ENCODE measurements around the gene CNKSR3. TPM values are rescaled to one million over a fixed set of nuclear protein-coding genes. Genes with fewer than 3 reads are reported as not detected.

The CNKSR3 gene
- total RNA-seq = 1 to 10 TPM; 5.9 to 8.0 TPM
- polyA plus RNA-seq (2013, experiment 1 of 2) = 14.3 TPM
- polyA plus RNA-seq (2013, experiment 2 of 2) = 10.2 TPM
- long read RNA-seq, experiment 1, partial matches to known transcripts = 0 of 2 reads
- long read RNA-seq, experiment 1, other reads (novel, unspliced or antisense) = 2 of 2 reads
- long read RNA-seq, experiment 2, full-length matches to known transcripts = 17 of 20 reads
- long read RNA-seq, experiment 2, partial matches to known transcripts = 0 of 20 reads
- long read RNA-seq, experiment 2, other reads (novel, unspliced or antisense) = 3 of 20 reads
- long read RNA-seq, experiment 3, partial matches to known transcripts = 0 of 1 reads
- long read RNA-seq, experiment 3, other reads (novel, unspliced or antisense) = 1 of 1 reads
- long read RNA-seq, experiment 4 = 0 reads

DNA sequence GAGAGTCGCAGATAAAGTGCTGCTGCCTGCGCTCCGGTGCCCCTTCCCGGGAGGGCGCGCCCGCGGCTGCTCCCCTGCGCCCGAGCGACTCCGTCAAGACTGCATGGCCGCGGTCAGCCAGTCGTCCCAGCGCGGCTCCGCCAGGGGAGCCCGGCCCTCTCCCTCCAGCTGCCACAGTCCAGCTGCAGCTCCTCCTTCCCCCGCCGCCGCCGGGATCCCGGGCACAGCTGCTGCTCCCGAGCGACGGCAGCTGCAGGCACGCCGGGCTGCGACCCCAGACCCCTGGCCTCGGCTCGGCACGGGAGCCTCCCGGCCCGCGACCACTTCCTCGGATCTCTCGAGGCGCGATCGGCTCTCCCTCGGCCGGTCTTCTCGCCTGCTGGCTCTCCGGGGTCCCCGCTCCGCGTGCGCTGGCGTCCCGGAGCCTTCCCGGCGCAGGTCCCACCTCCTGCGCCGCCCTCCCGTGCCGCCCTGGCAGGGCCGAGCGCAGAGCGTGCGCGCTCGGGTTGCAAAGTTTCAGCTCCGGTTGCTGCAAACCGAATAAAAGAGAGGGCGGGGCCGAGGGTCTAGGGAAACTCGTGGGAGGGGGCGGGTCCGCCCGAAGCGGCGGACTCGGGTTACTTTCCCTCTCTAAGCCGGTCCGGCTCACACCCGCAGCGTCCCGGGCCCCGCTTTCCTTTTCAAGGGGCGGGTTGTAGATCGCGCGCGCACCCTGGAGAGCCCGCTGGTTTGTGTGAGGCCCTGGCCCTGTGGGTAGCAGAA is at the start of gene CNKSR3:
Gene CNKSR3, minus strand, starts transcription at position 542 of the 762 bp plus-strand sequence. CDS start 571 bp downstream, outside the sequence.
- H3K9me3 Mint-ChIP-seq = no peaks in the 10 kb centered on the region
- peak within 1 kb of the TSS; percentile 84 for H3K27ac ChIP-seq (ENCODE audit: low read depth, low read length)
- H3K4me3 Mint-ChIP-seq = peak within 1 kb of the TSS; percentile 75
- H3K9ac ChIP-seq (ENCODE audit: extremely low read depth, low read length, poor library complexity, severe bottlenecking) = peak within 1 kb of the TSS; percentile 61
- peak within 1 kb of the TSS; percentile 84 for H3K27ac Mint-ChIP-seq
- H3K27me3 Mint-ChIP-seq (ENCODE audit: insufficient read depth) = peaks cover 33% of the 10 kb centered on the region
- peaks cover 7% of the 10 kb centered on the region for H3K27me3 ChIP-seq (ENCODE audit: control insufficient read depth, insufficient read depth, low read length, poor library complexity, severe bottlenecking)
- H3K4me1 ChIP-seq (ENCODE audit: control insufficient read depth, insufficient read depth, low read length) = no peaks in the 10 kb centered on the region
- peak; percentile 98 for DNase-seq
- H3K36me3 Mint-ChIP-seq (ENCODE audit: low read depth) = no peaks in the 10 kb centered on the region
- H3K4me1 Mint-ChIP-seq = peaks cover 38% of the 10 kb centered on the region
- 0% methylated on average over 32 to 86 of the region's 86 CpGs for WGBS, 2 experiments (ENCODE audit: insufficient coverage in 1 of 2, insufficient read length in 1 of 2)
- TF ChIP-seq, protein P1, sequence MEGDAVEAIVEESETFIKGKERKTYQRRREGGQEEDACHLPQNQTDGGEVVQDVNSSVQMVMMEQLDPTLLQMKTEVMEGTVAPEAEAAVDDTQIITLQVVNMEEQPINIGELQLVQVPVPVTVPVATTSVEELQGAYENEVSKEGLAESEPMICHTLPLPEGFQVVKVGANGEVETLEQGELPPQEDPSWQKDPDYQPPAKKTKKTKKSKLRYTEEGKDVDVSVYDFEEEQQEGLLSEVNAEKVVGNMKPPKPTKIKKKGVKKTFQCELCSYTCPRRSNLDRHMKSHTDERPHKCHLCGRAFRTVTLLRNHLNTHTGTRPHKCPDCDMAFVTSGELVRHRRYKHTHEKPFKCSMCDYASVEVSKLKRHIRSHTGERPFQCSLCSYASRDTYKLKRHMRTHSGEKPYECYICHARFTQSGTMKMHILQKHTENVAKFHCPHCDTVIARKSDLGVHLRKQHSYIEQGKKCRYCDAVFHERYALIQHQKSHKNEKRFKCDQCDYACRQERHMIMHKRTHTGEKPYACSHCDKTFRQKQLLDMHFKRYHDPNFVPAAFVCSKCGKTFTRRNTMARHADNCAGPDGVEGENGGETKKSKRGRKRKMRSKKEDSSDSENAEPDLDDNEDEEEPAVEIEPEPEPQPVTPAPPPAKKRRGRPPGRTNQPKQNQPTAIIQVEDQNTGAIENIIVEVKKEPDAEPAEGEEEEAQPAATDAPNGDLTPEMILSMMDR (conservative IDR thresholded peaks at IDR 0.05) = peak; percentile 35
- no peaks in the 10 kb centered on the region for H3K9me3 ChIP-seq (ENCODE audit: control insufficient read depth, low read length)
- H3K4me3 ChIP-seq (ENCODE audit: low read length) = peak within 1 kb of the TSS; percentile 86
- peaks cover 5% of the 10 kb centered on the region for H3K36me3 ChIP-seq (ENCODE audit: control insufficient read depth, insufficient read depth, low read length)

DNA sequence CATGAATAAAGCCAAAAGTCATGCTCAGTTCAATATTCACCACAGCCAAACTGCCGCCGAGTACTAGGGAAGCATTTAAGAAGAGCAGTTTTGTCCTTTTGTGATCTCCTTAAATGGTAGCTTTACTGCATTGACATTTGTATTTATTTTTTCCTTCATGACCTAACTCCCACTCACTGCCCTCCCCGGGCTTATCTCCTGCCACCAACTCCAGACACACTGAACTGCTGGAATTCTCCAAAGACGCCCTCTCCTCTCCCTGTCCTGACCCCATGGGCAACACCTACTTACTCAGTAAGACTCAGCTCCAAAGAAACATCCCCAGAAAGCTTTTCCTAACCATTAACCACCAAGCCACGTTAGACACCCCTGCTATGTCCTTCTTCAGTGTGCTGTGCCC is 48.5 kb upstream of the CNKSR3 start:
- H3K27me3 Mint-ChIP-seq (ENCODE audit: insufficient read depth) = no peaks in the 10 kb centered on the region

DNA sequence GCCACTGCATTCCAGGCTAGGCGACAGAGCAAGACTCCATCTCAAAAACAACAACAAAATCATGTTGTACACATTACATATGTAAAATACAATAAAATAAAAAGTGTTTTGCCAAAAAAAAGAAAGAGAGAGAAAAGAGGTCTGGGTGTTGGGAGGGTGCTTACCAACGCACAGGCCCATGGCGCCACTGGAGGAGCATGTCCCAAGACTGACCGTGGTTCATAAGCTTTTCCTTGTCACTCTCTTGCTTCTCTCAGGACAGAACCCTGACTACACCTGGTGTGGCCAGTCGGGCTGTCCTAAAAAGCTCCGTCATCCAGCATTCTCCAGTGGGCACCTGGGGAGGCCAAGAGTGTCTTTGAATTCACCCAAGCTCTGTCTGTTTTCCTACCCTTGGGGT is 48.0 kb upstream of the CNKSR3 start:
- no peak overlapping the region for H3K27ac Mint-ChIP-seq
- Histone ChIP-seq H3K9me3 (ENCODE audit: control insufficient read depth, low read length) (no peaks in the 10 kb centered on the region), H3K36me3 (ENCODE audit: control insufficient read depth, insufficient read depth, low read length) (no peaks in the 10 kb centered on the region), H3K4me1 (ENCODE audit: control insufficient read depth, insufficient read depth, low read length) (no peaks in the 10 kb centered on the region), H3K9ac (ENCODE audit: extremely low read depth, low read length, poor library complexity, severe bottlenecking) (no peak overlapping the region), H3K4me3 (ENCODE audit: low read length) (no peak overlapping the region), H3K27ac (ENCODE audit: low read depth, low read length) (no peak overlapping the region), H3K27me3 (ENCODE audit: control insufficient read depth, insufficient read depth, low read length, poor library complexity, severe bottlenecking) (no peaks in the 10 kb centered on the region)
- TF ChIP-seq, protein P1 (conservative IDR thresholded peaks at IDR 0.05) = no peak
- no peaks in the 10 kb centered on the region for H3K36me3 Mint-ChIP-seq (ENCODE audit: low read depth)
- no peaks in the 10 kb centered on the region for H3K27me3 Mint-ChIP-seq (ENCODE audit: insufficient read depth)
- 93 to 95% methylated on average over 3 to 6 of the region's 6 CpGs for WGBS, 2 experiments (ENCODE audit: insufficient coverage in 1 of 2, insufficient read length in 1 of 2)
- DNase-seq = no peak
- H3K9me3 Mint-ChIP-seq = no peaks in the 10 kb centered on the region
- H3K4me3 Mint-ChIP-seq = no peak overlapping the region
- H3K4me1 Mint-ChIP-seq = no peaks in the 10 kb centered on the region

More for the DNA sequence above, 48.5 kb upstream of the CNKSR3 start:
- TF ChIP-seq, protein P1 (conservative IDR thresholded peaks at IDR 0.05) = no peak
- no peak for DNase-seq
- no peaks in the 10 kb centered on the region for H3K9me3 ChIP-seq (ENCODE audit: control insufficient read depth, low read length)
- no peak overlapping the region for H3K9ac ChIP-seq (ENCODE audit: extremely low read depth, low read length, poor library complexity, severe bottlenecking)
- H3K36me3 ChIP-seq (ENCODE audit: control insufficient read depth, insufficient read depth, low read length) = no peaks in the 10 kb centered on the region
- H3K4me1 Mint-ChIP-seq = no peaks in the 10 kb centered on the region
- no peaks in the 10 kb centered on the region for H3K4me1 ChIP-seq (ENCODE audit: control insufficient read depth, insufficient read depth, low read length)
- WGBS, 2 experiments (ENCODE audit: insufficient coverage in 1 of 2, insufficient read length in 1 of 2) = 74 to 88% methylated on average over 2 to 5 of the region's 5 CpGs
- H3K27ac Mint-ChIP-seq = no peak overlapping the region
- H3K9me3 Mint-ChIP-seq = no peaks in the 10 kb centered on the region
- no peaks in the 10 kb centered on the region for H3K27me3 ChIP-seq (ENCODE audit: control insufficient read depth, insufficient read depth, low read length, poor library complexity, severe bottlenecking)
- no peak overlapping the region for H3K4me3 Mint-ChIP-seq
- H3K4me3 ChIP-seq (ENCODE audit: low read length) = no peak overlapping the region
- H3K27ac ChIP-seq (ENCODE audit: low read depth, low read length) = no peak overlapping the region
- H3K36me3 Mint-ChIP-seq (ENCODE audit: low read depth) = no peaks in the 10 kb centered on the region

All from endodermal cell (in vitro differentiated cells).